Measurements from ENCODE around the gene YTHDF1. TPM values are rescaled to one million over a fixed set of nuclear protein-coding genes. Genes with fewer than 3 reads are reported as not detected.

Gene YTHDF1
- total RNA-seq, 1 donor from 2014 or later, result 62.1 TPM

- Mint-ChIP-seq H3K27me3 (ENCODE audit: unreplicated experiment) (peaks cover 4% of the 10 kb centered on the region), H3K27ac (ENCODE audit: unreplicated experiment) (no peak overlapping the region), H3K9me3 (ENCODE audit: unreplicated experiment) (peaks cover 4% of the 10 kb centered on the region), H3K36me3 (ENCODE audit: low read depth, unreplicated experiment) (peaks cover 8% of the 10 kb centered on the region), H3K4me1 (ENCODE audit: unreplicated experiment) (peaks cover 31% of the 10 kb centered on the region), H3K4me3 (ENCODE audit: unreplicated experiment) (no peak overlapping the region)
- TF ChIP-seq, protein P1, sequence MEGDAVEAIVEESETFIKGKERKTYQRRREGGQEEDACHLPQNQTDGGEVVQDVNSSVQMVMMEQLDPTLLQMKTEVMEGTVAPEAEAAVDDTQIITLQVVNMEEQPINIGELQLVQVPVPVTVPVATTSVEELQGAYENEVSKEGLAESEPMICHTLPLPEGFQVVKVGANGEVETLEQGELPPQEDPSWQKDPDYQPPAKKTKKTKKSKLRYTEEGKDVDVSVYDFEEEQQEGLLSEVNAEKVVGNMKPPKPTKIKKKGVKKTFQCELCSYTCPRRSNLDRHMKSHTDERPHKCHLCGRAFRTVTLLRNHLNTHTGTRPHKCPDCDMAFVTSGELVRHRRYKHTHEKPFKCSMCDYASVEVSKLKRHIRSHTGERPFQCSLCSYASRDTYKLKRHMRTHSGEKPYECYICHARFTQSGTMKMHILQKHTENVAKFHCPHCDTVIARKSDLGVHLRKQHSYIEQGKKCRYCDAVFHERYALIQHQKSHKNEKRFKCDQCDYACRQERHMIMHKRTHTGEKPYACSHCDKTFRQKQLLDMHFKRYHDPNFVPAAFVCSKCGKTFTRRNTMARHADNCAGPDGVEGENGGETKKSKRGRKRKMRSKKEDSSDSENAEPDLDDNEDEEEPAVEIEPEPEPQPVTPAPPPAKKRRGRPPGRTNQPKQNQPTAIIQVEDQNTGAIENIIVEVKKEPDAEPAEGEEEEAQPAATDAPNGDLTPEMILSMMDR (IDR thresholded peaks at IDR 0.05; ENCODE audit: unreplicated experiment), result no peak
- no peak for DNase-seq (ENCODE audit: low spot score)
These were observed 46.0 kb upstream of the YTHDF1 start for GRCh38 chr20:63261795-63262528.

DNA sequence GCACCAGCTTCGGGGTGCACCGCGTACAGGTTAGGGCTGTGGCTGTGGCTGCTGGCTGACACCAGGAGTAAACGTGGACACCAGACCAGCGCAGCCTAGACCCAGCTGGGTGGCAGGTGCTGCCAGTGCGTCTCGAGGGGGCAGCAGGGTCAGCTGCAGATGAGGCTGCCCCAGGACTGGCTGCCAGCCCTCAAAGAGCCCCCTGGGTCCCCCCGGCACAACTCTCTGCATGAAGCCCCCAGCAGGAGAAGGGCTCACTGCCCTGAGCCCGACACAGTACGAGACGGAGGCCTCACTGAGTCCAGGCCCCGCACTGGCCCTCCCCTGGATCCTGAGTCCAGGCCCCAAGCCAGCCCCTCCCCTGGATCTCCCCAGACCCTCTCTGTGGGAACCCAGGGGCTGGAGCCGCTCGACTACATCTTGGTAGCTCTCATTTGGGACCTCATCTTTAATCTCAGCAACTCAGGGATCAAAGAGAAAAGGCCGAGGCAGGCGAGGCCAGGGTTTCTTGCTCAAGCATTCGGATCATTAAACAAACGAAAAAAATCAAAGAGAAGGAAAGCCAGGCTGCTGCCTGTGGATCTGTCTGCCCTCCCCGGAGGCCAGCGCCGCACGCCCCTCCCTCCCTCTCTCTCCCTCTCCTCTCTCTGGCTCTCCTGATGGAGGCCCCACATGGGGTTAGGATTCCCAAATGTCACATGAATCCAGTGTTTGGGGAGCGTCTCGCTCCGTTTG lies 45.3 kb upstream of the YTHDF1 start:
- no peak for DNase-seq (ENCODE audit: low spot score)
- Mint-ChIP-seq H3K4me1 (ENCODE audit: unreplicated experiment) (peaks cover 32% of the 10 kb centered on the region), H3K9me3 (ENCODE audit: unreplicated experiment) (peaks cover 4% of the 10 kb centered on the region), H3K27me3 (ENCODE audit: unreplicated experiment) (peaks cover 2% of the 10 kb centered on the region), H3K36me3 (ENCODE audit: low read depth, unreplicated experiment) (peaks cover 11% of the 10 kb centered on the region), H3K4me3 (ENCODE audit: unreplicated experiment) (no peak overlapping the region), H3K27ac (ENCODE audit: unreplicated experiment) (no peak overlapping the region)
- TF ChIP-seq, protein P1 (IDR thresholded peaks at IDR 0.05; ENCODE audit: unreplicated experiment), result no peak

DNA sequence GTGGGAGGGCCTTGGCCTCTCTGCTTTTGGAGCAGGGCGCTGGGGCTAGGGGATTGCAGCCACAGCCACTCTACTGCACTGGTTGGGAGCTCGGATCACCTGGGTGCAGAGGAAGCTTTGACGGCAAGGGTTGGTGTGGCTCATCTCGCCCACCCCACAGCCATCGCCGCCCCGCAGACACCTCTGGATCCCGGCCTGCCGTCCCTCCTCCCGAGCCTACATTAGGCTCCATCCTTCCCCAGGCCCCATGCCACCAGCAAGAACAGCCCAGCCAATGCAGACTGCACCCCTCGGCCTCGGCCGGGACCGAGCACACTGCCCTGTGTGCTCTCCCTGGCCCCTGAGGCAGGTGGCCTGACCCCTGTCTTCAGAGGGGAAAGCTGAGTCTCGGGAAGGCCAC lies 44.6 kb upstream of the YTHDF1 start:
- peaks cover 34% of the 10 kb centered on the region for H3K4me1 Mint-ChIP-seq (ENCODE audit: unreplicated experiment)
- H3K9me3 Mint-ChIP-seq (ENCODE audit: unreplicated experiment), result peaks cover 4% of the 10 kb centered on the region

GRCh38 chr20:63259734-63260460 lies 44.0 kb upstream of the YTHDF1 start:
- Mint-ChIP-seq H3K27ac (ENCODE audit: unreplicated experiment) (no peak overlapping the region), H3K9me3 (ENCODE audit: unreplicated experiment) (peaks cover 4% of the 10 kb centered on the region), H3K4me1 (ENCODE audit: unreplicated experiment) (peaks cover 36% of the 10 kb centered on the region), H3K27me3 (ENCODE audit: unreplicated experiment) (peaks cover 2% of the 10 kb centered on the region), H3K4me3 (ENCODE audit: unreplicated experiment) (no peak overlapping the region), H3K36me3 (ENCODE audit: low read depth, unreplicated experiment) (peaks cover 15% of the 10 kb centered on the region)
- no peak for DNase-seq (ENCODE audit: low spot score)
- TF ChIP-seq, protein P1 (IDR thresholded peaks at IDR 0.05; ENCODE audit: unreplicated experiment), result no peak

More for the DNA sequence above, 44.6 kb upstream of the YTHDF1 start:
- TF ChIP-seq, protein P1 (IDR thresholded peaks at IDR 0.05; ENCODE audit: unreplicated experiment), result no peak
- Mint-ChIP-seq H3K27me3 (ENCODE audit: unreplicated experiment) (peaks cover 2% of the 10 kb centered on the region), H3K4me3 (ENCODE audit: unreplicated experiment) (no peak overlapping the region), H3K27ac (ENCODE audit: unreplicated experiment) (no peak overlapping the region), H3K36me3 (ENCODE audit: low read depth, unreplicated experiment) (peaks cover 13% of the 10 kb centered on the region)
- DNase-seq (ENCODE audit: low spot score), result no peak
